HG03439 (cell line): Measurements from ENCODE around the gene IDUA.
"Not testable (repeated sequence)": the region's sequence is repeated elsewhere in the genome, so short reads cannot be mapped to it uniquely, and the experiment has no call there.

Source experiments
- ATAC-seq: cut with Tn5 transposase; IDR thresholded peaks from one replicate; pipeline ENCODE4 v1.9.1; 2021; ENCODE audit warnings: mild to moderate bottlenecking, moderate library complexity; ENCODE audit not compliant: unreplicated experiment

The IDUA gene

GRCh38 chr4:986879-987623, at the start of gene IDUA:
Gene IDUA, plus strand, starts transcription at chr4:987044. Its CDS starts 41 bp downstream, at chr4:987085.
- peak; percentile 72 for ATAC-seq

DNA sequence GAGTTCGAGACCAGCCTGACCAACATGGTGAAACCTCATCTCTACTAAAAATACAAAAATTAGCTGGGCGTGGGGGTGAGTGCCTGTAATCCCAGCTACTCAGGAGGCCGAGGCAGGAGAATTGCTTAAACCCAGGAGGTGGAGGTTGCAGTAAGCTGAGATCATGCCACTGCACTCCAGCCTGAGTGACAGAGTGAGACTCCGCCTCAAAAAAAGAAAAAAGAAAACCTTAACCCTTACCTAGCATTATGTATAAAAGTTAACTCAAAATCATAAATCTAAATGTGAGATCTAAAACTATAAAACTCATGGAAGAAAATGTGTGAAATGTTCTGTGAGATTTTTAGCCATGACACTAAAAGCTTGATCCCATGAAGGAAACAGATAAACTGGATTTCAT, 47.3 kb upstream of the IDUA start:
- ATAC-seq = not testable (repeated sequence)

GRCh38 chr4:945274-946102, 41.4 kb upstream of the IDUA start:
- no peak for ATAC-seq

DNA sequence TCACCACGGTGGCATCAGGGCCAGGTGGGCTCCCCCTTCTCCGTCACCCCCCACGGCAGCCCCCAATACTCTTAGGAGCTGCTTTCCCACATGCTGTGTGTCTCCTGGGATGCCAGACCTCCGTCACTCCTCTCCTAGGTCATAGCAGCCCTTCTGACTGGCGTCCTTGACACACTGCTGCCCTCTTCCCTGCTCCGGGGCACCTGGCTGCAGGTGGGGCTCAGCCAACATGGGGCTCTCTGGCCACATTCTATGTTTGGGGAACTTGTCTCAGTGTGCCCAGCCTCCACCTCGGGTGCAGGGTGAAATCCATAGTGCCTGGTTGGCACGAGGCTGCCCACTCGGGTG, 40.8 kb upstream of the IDUA start:
- no peak for ATAC-seq

DNA sequence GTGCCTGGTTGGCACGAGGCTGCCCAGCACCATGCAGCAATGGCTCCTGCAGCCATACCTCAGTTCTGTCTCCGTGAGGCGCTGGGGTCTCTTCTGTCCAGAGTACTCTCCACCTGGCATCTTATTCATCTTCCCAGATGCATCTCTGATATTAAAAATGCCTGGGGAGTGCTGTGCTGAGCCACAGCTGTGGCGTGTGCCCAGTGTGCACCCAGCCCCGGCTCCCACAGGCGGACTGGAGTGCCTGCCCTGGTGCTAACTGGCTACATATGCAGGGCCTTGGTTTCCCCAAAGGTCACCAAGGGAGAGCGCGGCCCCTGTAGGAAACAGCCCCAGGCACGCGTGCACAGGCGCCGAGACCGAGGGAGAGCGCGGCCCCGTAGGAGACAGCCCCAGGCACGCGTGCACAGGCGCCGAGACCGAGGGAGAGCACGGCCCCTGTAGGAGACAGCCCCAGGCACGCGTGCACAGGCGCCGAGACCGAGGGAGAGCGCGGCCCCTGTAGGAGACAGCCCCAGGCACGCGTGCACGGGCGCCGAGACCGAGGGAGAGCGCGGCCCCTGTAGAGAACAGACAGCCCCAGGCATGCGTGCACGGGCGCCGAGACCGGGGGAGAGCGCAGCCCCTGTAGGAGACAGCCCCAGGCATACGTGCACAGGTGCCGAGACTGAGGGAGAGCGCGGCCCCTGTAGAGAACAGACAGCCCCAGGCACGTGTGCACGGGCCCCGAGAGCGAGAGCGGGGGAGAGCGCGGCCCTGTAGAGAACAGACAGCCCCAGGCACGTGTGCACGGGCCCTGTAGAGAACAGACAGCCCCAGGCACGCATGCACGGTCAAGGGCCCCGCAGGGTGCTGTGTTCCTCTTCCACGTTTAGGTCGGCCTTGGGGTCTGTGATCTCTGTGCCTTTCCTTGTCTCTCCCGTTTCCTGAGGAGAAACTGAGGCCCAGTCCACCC, 40.0 kb upstream of the IDUA start:
- ATAC-seq = no peak

DNA sequence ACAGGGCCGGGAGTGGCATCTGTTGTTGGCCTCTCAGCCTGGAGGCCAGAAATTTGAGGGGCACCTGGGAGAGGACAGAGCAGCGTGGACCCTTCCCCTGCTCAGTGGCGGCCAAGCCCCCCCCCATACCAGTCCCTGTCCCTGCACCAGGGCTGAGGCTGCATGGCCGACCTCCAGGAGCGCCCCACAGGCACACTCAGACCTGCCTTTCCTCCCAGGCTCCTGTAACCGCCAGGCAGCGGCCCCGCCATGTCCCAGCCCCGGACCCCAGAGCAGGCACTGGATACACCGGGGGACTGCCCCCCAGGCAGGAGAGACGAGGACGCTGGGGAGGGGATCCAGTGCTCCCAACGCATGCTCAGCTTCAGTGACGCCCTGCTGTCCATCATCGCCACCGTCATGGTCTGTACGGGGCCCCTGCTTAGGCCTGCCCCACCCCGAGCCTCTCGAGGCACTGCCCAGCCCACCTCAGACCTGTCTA, 39.3 kb upstream of the IDUA start:
- ATAC-seq = no peak

DNA sequence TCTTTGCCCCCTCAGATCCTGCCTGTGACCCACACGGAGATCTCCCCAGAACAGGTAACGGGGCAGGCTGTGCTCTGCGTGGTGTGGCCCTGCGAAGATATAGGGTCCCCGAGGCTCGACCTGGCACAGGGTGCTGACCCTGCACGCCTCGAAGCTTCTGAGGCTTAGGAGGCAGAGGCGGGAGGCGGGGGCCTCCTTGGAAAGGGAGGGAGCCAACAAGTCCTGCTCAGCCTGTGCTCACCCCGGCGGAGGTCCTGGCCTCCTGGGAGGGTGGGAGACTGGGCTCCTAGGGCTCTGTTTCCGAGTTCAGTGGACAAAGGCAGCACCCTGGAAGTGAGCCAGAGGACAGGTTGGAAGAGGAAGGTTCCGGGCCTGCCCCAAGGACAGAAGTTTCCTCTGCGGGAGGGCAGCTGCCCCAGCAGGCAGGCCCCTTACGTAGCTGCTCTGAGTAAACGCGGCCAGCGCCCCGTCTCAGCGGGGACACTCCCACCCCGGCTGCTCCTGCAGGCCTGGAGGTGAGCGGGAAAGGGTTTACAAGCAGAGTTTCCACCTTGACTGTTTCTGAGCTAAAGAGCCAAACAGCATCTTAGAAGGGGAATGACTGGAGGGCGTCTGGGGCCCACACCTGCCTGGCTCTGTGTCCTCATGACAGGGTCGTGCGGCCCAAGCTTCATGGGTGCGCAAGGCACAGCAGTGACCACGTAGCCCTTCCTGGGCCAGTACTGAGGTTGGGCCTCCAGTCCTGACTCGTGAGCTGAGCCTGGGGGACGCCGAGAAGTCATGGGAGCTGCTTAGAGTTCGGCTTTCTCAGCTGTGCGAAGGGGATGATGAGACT, 38.5 kb upstream of the IDUA start:
- no peak for ATAC-seq

GRCh38 chr4:948936-949300, 37.9 kb upstream of the IDUA start:
- no peak for ATAC-seq

- ATAC-seq = no peak
Observed at GRCh38 chr4:949656-950055, 37.2 kb upstream of the IDUA start.

DNA sequence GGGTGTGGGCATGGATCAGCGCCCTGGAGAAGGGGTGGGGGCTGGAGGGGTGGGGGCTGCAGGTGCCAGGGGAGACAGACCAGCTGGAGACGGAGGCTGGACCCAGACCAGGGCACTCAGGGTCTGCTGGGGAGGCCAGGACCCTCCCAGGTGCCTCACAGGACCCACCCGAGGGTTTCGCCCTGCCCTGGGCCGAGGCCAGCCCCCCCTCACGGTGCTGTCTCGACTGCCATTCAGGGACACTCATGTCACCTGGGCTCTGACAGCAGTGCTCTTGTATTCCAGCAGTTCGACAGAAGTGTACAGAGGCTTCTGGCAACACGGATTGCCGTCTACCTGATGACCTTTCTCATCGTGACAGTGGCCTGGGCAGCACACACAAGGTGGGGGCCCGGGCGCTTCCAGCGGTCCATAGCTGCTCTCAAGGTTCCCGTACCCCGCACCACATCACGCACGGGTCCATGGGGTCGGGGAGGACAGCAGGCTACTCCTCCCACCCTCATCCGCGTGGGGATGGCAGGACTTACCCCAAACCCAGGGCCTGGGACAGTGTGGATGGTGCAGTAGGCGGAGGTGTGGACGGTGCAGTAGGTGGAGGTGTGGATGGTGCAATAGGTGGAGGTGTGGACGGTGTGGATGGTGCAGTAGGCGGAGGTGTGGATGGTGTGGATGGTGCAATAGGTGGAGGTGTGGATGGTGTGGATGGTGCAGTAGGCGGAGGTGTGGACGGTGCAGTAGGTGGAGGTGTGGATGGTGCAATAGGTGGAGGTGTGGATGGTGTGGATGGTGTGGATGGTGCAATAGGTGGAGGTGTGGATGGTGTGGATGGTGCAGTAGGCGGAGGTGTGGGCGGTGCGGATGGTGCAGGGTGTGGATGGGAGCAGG, 36.5 kb upstream of the IDUA start:
- no peak for ATAC-seq

GRCh38 chr4:951186-951585, 35.7 kb upstream of the IDUA start:
- ATAC-seq = no peak

- ATAC-seq = no peak
Observed at GRCh38 chr4:951594-952468, 35.0 kb upstream of the IDUA start.

DNA sequence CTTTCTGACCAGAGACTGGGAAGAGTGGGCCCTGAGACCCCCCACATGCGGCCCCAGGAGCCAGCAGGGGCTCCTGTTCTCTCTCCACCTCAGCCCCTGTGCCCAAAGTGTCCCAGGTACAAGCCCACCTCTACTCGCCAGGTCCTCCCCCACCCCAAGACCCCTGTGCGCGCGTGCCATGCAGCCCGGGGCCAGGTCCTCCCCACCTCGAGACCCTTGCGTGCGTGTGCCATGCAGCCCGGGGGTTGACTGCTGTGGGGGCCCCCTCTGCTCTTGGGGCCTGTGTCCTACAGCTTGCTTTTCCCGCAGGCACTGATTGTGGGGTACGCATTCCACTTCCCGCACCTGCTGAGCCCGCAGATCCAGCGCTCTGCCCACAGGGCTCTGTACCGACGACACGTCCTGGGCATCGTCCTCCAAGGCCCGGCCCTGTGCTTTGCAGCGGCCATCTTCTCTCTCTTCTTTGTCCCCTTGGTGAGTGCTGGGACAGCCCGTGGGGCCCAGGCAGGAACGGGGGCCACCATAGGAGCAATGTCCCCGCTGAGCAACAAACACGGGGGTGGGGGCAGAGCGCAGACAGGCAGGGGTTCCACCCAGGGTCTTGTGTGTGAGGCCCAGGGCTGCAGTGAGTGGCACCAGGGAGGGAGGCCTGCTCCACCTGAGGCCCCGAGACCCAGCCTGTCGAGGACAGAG, 33.8 kb upstream of the IDUA start:
- no peak for ATAC-seq

DNA sequence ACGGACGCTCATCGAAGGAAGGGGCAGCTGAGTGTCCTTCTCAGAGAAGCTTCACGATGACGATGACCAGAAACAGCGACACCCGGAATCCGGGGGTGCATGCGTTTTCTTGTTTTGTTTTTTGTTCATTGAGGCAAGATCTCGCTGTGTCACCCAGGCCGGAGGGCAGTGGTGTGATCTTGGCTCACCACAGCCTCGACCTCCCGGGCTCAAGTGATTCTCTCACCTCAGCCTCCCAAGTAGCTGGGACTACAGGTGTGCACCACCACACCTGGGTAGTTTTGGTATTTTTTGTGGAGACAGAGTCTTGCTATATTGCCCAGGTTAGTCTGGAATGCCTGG, 33.3 kb upstream of the IDUA start:
- no peak for ATAC-seq

- ATAC-seq = no peak
Observed at GRCh38 chr4:954211-955020, 32.4 kb upstream of the IDUA start.

- ATAC-seq = no peak
Observed at GRCh38 chr4:955161-955921, 31.5 kb upstream of the IDUA start.
